Cardiac muscle cell (in vitro differentiated cells and primary cell): ENCODE results near the gene TPR. TPM values are rescaled to one million over a fixed set of nuclear protein-coding genes. Genes with fewer than 3 reads are reported as not detected.
A peak's percentile ranks its signal among the peaks of the same experiment; 100 is the strongest.

Experiments used
- DNase-seq, 2 donors: peaks; one replicate each; pipeline versions ENCODE4 v3.0.0 to v3.0.0-alpha.2; 2010 to 2017; ENCODE audit warnings: low read depth in 1 of 2, low spot score in 1 of 2
- H3K27ac ChIP-seq: fragments of 200-600 bp; sonication (generic); 2 replicates; pipeline ENCODE4 v1.5.1; 2016
- H3K27me3 ChIP-seq: fragments of 200-600 bp; sonication (generic); 2 replicates; pipeline ENCODE4 v1.6.0; 2016; ENCODE audit warnings: control low read depth
- H3K36me3 ChIP-seq: fragments of 200-600 bp; sonication (generic); 2 replicates; pipeline ENCODE4 v1.5.1; 2016; ENCODE audit warnings: control low read depth
- H3K4me1 ChIP-seq: fragments of 200-600 bp; sonication (generic); 2 replicates; pipeline ENCODE4 v1.8.1; 2017; ENCODE audit warnings: low read depth, mild to moderate bottlenecking, mixed run types
- H3K4me3 ChIP-seq: fragments of 200-600 bp; sonication (generic); 2 replicates; pipeline ENCODE4 v1.5.1; 2016; ENCODE audit warnings: mild to moderate bottlenecking
- H3K9me3 ChIP-seq: fragments of 200-600 bp; sonication (generic); 2 replicates; pipeline ENCODE4 v1.5.1; 2017; ENCODE audit warnings: low read depth, mild to moderate bottlenecking, control low read depth
- polyA plus RNA-seq: library from polyadenylated mRNA; unstranded; fragments of >200 nt; fragmentation: Nextera tagmentation; extraction: Ambion mirVana; gene quantifications from 2 replicates; pipeline ENCODE4 v1.2.1, GENCODE V29; 2016
- total RNA-seq: library from RNA; depleted of rRNA; stranded (reverse); fragments of >200 nt; gene quantifications from 2 replicates; pipeline ENCODE4 v1.2.3, GENCODE V29; 2016
- TF ChIP-seq, protein P1 (sequence below): IDR thresholded peaks from 2 replicates; pipeline ENCODE4 v1.5.1; 2012; ENCODE audit warnings: low read depth, mild to moderate bottlenecking, low read length

The TPR gene
- total RNA-seq (43.7 and 76.8 TPM in 2 replicates), polyA plus RNA-seq (91.3 and 114 TPM in 2 replicates)

DNA sequence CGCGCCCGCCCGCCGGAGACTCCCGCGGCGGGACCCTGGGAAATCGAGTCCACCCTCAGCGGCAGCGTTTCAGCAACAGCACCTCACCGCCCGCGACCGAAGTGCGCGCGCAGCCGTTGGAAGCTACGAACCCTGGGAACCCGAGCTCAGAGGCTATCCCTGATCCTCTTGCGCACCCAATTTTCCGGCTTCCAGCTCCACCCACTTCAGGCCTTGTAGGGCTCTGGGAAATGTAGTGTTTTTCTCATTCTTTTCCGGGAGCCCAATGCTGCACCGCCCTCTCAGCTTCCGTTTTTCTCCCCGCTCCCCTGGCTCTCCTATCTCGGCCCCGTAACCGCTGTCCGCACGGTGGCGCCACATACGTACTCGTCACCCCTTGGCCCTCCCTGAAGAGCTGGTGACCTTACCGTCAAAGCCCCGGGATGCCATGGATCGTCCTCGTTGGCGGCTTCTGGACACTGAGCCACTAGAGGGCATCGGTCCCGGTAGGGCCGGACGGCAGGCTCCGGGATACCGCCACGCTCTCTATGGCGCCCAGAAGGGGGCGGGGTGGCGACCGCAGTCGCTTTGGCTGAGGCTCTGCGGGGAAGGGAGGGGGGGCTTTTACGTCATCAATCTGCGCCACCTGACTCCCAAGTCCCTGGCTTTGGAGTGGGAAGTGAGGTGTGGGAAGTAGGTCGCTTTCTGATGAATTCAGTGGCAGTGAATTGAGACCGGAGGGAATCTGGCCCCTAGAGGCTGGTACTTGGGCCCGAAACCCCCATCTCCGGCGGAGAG lies at the start of gene TPR, which contains the start of gene ODR4:
Gene TPR (minus strand): TSS at position 102 of the 777 bp plus-strand sequence. CDS start 225 bp downstream, outside the sequence.
Gene ODR4 (plus strand): TSS at position 687 of the 777 bp plus-strand sequence. CDS start 3,948 bp downstream, outside the sequence.
- peaks cover 26% of the 10 kb centered on the region for H3K36me3 ChIP-seq

DNA sequence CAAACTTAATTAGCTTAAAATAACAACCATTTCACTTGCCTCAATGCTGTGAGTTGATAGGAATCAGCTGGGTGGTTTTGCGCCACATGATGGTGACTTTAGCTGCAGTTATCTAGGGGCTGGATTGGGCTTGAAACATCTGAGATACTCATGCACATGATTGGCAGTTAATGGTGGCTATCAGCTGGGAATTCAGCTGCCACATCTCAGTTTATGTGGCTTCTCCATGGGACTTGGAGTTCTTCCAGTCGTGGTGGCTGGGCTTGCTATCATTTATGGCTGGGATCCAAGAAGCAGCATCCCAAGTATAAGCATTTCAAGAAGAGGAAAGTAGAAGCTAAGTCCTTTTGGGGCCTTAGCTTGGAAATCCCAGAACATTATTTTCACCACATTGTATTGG lies 49.5 kb upstream of the TPR start:
- no peaks in the 10 kb centered on the region for H3K9me3 ChIP-seq
- H3K27me3 ChIP-seq, result no peaks in the 10 kb centered on the region
- peak in 1 of 2 donors; percentile 72 for DNase-seq
- TF ChIP-seq, protein P1, sequence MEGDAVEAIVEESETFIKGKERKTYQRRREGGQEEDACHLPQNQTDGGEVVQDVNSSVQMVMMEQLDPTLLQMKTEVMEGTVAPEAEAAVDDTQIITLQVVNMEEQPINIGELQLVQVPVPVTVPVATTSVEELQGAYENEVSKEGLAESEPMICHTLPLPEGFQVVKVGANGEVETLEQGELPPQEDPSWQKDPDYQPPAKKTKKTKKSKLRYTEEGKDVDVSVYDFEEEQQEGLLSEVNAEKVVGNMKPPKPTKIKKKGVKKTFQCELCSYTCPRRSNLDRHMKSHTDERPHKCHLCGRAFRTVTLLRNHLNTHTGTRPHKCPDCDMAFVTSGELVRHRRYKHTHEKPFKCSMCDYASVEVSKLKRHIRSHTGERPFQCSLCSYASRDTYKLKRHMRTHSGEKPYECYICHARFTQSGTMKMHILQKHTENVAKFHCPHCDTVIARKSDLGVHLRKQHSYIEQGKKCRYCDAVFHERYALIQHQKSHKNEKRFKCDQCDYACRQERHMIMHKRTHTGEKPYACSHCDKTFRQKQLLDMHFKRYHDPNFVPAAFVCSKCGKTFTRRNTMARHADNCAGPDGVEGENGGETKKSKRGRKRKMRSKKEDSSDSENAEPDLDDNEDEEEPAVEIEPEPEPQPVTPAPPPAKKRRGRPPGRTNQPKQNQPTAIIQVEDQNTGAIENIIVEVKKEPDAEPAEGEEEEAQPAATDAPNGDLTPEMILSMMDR, result no peak
- H3K4me1 ChIP-seq, result no peaks in the 10 kb centered on the region
- H3K4me3 ChIP-seq, result no peak overlapping the region
- H3K36me3 ChIP-seq, result peaks cover 6% of the 10 kb centered on the region
- H3K27ac ChIP-seq, result no peak overlapping the region

More for the DNA sequence above, at the start of gene TPR, which contains the start of gene ODR4:
- Histone ChIP-seq H3K27me3 (no peaks in the 10 kb centered on the region), H3K4me1 (peaks cover 16% of the 10 kb centered on the region), H3K27ac (peak within 1 kb of the TSS; percentile 99), H3K9me3 (no peaks in the 10 kb centered on the region), H3K4me3 (peak within 1 kb of the TSS; percentile 84)
- DNase-seq, result peak; percentile 99 to 100
- TF ChIP-seq, protein P1, result peak; percentile 89

DNA sequence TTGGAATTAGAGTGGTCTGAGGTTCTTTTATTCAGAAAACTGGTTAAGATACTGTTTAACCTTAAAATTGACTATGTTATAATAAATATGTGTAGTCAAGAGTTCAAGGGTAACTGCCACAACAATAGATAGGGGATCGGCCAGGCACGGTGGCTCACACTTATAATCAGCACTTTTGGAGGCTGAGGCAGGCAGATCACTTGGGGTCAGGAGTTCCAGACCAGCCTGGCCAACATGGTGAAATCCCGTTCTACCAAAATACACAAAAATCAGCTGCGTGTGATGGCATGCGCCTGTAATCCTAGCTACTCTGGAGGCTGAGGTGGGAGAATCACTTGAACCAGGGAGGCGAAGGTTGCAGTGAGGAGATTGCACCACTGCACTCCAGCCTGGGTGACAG lies 46.4 kb upstream of the TPR start:
- DNase-seq, result no peak
- no peak overlapping the region for H3K27ac ChIP-seq
- peaks cover 25% of the 10 kb centered on the region for H3K36me3 ChIP-seq

DNA sequence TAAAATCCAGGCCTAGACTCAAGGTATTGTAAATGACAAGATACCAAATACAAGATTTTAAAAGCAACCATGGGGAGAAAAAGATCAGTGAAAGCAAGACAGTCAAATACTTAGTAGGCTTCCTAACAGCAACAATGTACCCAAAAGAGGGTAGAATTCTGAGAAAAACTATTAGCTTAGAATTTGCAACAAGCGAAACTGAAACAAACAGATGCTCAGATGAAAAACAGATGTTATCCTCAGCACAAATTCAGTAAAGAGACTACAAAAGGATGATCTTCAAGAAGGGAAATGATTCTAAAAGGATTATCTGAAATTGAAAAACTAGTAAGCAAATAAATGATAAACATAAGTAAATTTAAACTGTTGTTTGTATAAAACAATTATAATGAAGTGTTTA lies 45.9 kb upstream of the TPR start:
- Histone ChIP-seq H3K27me3 (no peaks in the 10 kb centered on the region), H3K4me1 (no peaks in the 10 kb centered on the region), H3K9me3 (no peaks in the 10 kb centered on the region), H3K4me3 (no peak overlapping the region), H3K36me3 (peaks cover 25% of the 10 kb centered on the region), H3K27ac (no peak overlapping the region)
- no peak for DNase-seq
- TF ChIP-seq, protein P1, result no peak

More for the DNA sequence above, 46.4 kb upstream of the TPR start:
- no peaks in the 10 kb centered on the region for H3K4me1 ChIP-seq
- H3K9me3 ChIP-seq, result no peaks in the 10 kb centered on the region
- no peak overlapping the region for H3K4me3 ChIP-seq
- TF ChIP-seq, protein P1, result no peak
- no peaks in the 10 kb centered on the region for H3K27me3 ChIP-seq

DNA sequence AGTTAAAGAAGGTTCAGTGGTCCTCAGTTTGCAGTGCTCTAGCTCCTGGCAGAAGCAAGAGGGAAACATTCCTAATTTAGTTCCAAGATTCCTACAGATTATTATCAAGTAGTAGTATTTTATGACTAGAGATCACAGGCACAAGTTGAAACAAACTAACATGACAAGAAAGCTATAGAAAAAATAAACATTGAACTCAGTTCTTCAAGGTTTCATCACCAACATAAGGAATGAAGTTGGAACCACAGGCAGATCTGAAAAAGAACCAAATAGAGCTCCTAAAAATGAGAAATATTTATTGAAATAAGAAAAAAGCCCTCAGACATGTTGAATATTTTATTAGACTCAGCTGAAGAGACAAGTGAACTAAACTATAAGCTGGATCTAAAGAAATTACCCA lies 45.3 kb upstream of the TPR start:
- no peak for DNase-seq
- Histone ChIP-seq H3K27ac (no peak overlapping the region), H3K4me1 (no peaks in the 10 kb centered on the region), H3K27me3 (no peaks in the 10 kb centered on the region), H3K9me3 (no peaks in the 10 kb centered on the region), H3K4me3 (no peak overlapping the region), H3K36me3 (peaks cover 25% of the 10 kb centered on the region)
- TF ChIP-seq, protein P1, result no peak
